COLO829 (cell line): ENCODE results near the gene NF1.
"Not testable (repeated sequence)": the region's sequence is repeated elsewhere in the genome, so short reads cannot be mapped to it uniquely, and the experiment has no call there.

Experiments
- DNase-seq: peaks from one replicate; pipeline ENCODE4 v3.0.0; 2012; ENCODE audit warnings: low spot score

The NF1 gene

GRCh38 chr17:31345191-31345747, 250.5 kb downstream of the NF1 start:
- DNase-seq = not testable (repeated sequence)

GRCh38 chr17:31349454-31349853, 254.7 kb downstream of the NF1 start:
- DNase-seq = no peak

- no peak for DNase-seq
Measured at GRCh38 chr17:31355935-31356334, 261.2 kb downstream of the NF1 start.

GRCh38 chr17:31357091-31357490, 262.3 kb downstream of the NF1 start:
- DNase-seq = no peak

- no peak for DNase-seq
Measured at GRCh38 chr17:31357839-31358394, 263.1 kb downstream of the NF1 start.

- no peak for DNase-seq
Measured at GRCh38 chr17:31364012-31364411, 269.2 kb downstream of the NF1 start.

GRCh38 chr17:31366088-31366487, 271.3 kb downstream of the NF1 start:
- DNase-seq = no peak

- DNase-seq = no peak
Measured at GRCh38 chr17:31369266-31369665, 274.5 kb downstream of the NF1 start.

GRCh38 chr17:31371511-31372097, 276.8 kb downstream of the NF1 start:
- DNase-seq = no peak

- DNase-seq = peak; percentile 44
Measured at GRCh38 chr17:31373150-31374093, 278.6 kb downstream of the NF1 start.

GRCh38 chr17:31374094-31374447, 279.3 kb downstream of the NF1 start:
- no peak for DNase-seq

- DNase-seq = no peak
Measured at GRCh38 chr17:31374503-31374902, 279.7 kb downstream of the NF1 start.

GRCh38 chr17:31378638-31379037, 283.9 kb downstream of the NF1 start:
- DNase-seq = no peak

- DNase-seq = peak; percentile 46
Measured at GRCh38 chr17:31379597-31380205, 284.9 kb downstream of the NF1 start.

- no peak for DNase-seq
Measured at GRCh38 chr17:31381165-31381668, 286.4 kb downstream of the NF1 start.

- not testable (repeated sequence) for DNase-seq
Measured at GRCh38 chr17:31382668-31383275, 288.0 kb downstream of the NF1 start.

GRCh38 chr17:31383488-31383887, 288.7 kb downstream of the NF1 start:
- DNase-seq = not testable (repeated sequence)

GRCh38 chr17:31385428-31386285, 290.9 kb downstream of the NF1 start:
- no peak for DNase-seq

- no peak for DNase-seq
Measured at GRCh38 chr17:31386542-31387075, 291.8 kb downstream of the NF1 start.

- no peak for DNase-seq
Measured at GRCh38 chr17:31387438-31387837, 292.7 kb downstream of the NF1 start.

- no peak for DNase-seq
Measured at GRCh38 chr17:31388351-31388750, 293.6 kb downstream of the NF1 start.
